HL-60 (cell line): ENCODE measurements around the gene PARP3.
"Not testable (repeated sequence)": the region's sequence is repeated elsewhere in the genome, so short reads cannot be mapped to it uniquely, and the experiment has no call there.

Source experiments
- DNase-seq, 2 experiments: peaks; one replicate each; pipeline ENCODE4 v3.0.0-alpha.2; 2010 to 2020; ENCODE audit warnings: low read depth in 1 of 2, low spot score in 1 of 2
- H3K27ac ChIP-seq: fragments of 250-450 bp; sonication (Bioruptor Pico); replicated peaks from 2 replicates; pipeline ENCODE4 v1.5.1; 2020; ENCODE audit warnings: mild to moderate bottlenecking, moderate library complexity
- H3K27me3 ChIP-seq: fragments of 250-450 bp; sonication (Bioruptor Pico); 2 replicates; pipeline ENCODE4 v1.5.1; 2021; ENCODE audit warnings: mild to moderate bottlenecking, moderate library complexity; ENCODE audit not compliant: insufficient read depth, poor library complexity, severe bottlenecking
- H3K4me3 ChIP-seq: replicated peaks from 2 replicates; pipeline ENCODE4 v1.5.1; 2011; ENCODE audit warnings: mild to moderate bottlenecking, control low read depth, low read length; ENCODE audit not compliant: insufficient read depth
- GABPA ChIP-seq: IDR thresholded peaks from 2 replicates; pipeline ENCODE4 v1.6.1; 2012; ENCODE audit warnings: low read depth
- POLR2AphosphoS5 ChIP-seq: IDR thresholded peaks from 2 replicates; pipeline ENCODE4 v1.6.1; 2012; ENCODE audit warnings: low read depth
- SPI1 ChIP-seq: IDR thresholded peaks from 2 replicates; pipeline ENCODE4 v1.6.1; 2012; ENCODE audit warnings: low read depth, mild to moderate bottlenecking, borderline replicate concordance
- TF ChIP-seq, protein P1 (sequence below): IDR thresholded peaks from one replicate; pipeline ENCODE4 v1.5.1; 2011; ENCODE audit warnings: low read length, control low read depth, inconsistent platforms; ENCODE audit not compliant: insufficient read depth
- TF ChIP-seq, protein P2 (sequence below): IDR thresholded peaks from 2 replicates; pipeline ENCODE4 v1.6.1; 2012; ENCODE audit warnings: low read depth; ENCODE audit not compliant: insufficient replicate concordance

The PARP3 gene

DNA sequence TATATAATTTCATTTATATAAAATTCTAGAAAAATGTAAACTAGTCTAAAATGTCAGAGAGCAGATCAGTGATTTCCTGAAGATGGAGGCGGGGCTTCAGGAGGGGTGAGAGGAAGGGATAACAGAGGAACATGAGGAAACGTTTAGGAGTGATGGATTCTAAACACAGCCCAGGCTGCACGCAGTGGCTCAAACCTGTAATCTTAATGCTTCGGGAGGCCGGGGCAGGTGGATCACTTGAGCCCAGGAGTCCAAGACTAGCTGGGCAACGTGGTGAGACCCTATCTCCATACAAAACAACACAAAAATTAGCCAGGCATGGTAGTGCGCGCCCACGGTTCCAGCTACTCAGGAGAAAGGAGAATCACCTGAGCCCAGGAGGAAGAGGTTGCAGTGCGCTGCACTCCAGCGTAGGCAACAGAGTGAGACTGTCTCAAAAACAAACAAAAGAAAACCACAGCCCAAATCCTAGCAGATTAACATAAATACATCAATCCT lies 21.0 kb upstream of the PARP3 start:
- TF ChIP-seq GABPA, result no peak
- TF ChIP-seq, protein P1, sequence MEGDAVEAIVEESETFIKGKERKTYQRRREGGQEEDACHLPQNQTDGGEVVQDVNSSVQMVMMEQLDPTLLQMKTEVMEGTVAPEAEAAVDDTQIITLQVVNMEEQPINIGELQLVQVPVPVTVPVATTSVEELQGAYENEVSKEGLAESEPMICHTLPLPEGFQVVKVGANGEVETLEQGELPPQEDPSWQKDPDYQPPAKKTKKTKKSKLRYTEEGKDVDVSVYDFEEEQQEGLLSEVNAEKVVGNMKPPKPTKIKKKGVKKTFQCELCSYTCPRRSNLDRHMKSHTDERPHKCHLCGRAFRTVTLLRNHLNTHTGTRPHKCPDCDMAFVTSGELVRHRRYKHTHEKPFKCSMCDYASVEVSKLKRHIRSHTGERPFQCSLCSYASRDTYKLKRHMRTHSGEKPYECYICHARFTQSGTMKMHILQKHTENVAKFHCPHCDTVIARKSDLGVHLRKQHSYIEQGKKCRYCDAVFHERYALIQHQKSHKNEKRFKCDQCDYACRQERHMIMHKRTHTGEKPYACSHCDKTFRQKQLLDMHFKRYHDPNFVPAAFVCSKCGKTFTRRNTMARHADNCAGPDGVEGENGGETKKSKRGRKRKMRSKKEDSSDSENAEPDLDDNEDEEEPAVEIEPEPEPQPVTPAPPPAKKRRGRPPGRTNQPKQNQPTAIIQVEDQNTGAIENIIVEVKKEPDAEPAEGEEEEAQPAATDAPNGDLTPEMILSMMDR, result no peak
- TF ChIP-seq POLR2AphosphoS5, result no peak
- TF ChIP-seq, protein P2, sequence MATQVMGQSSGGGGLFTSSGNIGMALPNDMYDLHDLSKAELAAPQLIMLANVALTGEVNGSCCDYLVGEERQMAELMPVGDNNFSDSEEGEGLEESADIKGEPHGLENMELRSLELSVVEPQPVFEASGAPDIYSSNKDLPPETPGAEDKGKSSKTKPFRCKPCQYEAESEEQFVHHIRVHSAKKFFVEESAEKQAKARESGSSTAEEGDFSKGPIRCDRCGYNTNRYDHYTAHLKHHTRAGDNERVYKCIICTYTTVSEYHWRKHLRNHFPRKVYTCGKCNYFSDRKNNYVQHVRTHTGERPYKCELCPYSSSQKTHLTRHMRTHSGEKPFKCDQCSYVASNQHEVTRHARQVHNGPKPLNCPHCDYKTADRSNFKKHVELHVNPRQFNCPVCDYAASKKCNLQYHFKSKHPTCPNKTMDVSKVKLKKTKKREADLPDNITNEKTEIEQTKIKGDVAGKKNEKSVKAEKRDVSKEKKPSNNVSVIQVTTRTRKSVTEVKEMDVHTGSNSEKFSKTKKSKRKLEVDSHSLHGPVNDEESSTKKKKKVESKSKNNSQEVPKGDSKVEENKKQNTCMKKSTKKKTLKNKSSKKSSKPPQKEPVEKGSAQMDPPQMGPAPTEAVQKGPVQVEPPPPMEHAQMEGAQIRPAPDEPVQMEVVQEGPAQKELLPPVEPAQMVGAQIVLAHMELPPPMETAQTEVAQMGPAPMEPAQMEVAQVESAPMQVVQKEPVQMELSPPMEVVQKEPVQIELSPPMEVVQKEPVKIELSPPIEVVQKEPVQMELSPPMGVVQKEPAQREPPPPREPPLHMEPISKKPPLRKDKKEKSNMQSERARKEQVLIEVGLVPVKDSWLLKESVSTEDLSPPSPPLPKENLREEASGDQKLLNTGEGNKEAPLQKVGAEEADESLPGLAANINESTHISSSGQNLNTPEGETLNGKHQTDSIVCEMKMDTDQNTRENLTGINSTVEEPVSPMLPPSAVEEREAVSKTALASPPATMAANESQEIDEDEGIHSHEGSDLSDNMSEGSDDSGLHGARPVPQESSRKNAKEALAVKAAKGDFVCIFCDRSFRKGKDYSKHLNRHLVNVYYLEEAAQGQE, result no peak
- no peak for TF ChIP-seq SPI1
- no peaks in the 10 kb centered on the region for H3K27me3 ChIP-seq
- no peak overlapping the region for H3K4me3 ChIP-seq
- no peak overlapping the region for H3K27ac ChIP-seq
- no peak for DNase-seq

DNA sequence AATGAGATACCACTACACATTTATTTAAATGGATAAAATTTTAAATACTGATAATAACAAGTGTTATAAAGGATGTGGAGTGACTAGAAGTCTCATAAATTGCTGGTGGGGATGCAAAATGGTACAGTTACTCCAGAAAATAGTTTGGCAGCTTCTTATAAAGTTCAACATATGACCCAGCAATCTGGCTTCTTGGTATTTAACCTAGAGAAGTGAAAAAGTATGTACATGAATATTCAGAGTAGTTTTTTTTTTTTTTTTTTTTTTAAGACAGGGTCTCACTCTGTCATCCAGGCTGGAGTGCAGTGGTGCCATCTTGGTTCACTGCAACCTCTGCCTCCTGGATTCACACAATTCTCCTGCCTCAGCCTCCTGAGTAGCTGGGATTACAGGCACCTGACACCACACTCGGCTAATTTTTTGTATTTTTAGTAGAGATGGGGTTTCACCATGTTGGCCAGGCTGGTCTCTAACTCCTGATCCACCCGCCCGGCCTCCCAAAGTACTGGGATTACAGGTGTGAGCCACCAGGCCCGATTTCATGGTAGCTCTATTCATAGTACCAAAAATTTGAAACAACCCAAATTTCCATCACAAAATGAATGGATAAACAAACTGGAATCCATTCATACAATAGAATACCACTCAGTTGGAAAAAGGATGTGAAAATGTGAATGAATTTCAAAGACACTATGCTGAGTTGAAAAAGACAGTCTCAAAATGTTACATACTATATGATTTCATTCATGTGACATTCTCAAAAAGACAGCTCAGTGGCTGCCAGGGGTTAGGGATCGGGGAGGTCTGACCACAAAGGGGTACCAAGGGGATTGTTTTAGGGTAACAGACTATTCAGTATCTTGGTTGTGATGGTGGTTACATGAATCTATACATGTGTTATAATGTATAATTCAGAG lies 14.8 kb upstream of the PARP3 start:
- no peak for TF ChIP-seq POLR2AphosphoS5
- TF ChIP-seq, protein P1, result no peak
- TF ChIP-seq, protein P2, result no peak
- TF ChIP-seq GABPA, result no peak
- TF ChIP-seq SPI1, result no peak
- no peak for DNase-seq
- H3K27ac ChIP-seq, result no peak overlapping the region
- H3K4me3 ChIP-seq, result no peak overlapping the region
- H3K27me3 ChIP-seq, result no peaks in the 10 kb centered on the region

DNA sequence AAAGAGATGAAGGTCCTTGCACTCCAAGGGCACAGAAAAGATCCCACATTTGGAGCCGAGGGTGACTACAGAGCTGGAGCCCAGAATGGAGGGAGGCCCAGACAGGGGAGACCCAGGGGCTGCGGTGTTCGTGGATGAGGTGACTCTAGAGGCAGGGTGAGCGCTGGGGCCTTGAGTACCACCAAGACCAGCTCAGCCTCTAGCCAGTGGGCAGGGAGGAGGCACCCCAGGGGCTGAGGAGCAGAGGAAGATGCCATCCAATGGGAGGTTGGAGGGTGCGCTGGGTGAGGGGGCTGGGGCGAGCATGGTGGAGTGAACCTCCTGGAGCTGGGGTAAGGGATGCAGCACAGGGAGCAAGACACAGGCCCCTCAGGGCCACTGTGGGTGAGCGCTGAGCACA lies 13.7 kb upstream of the PARP3 start:
- H3K27ac ChIP-seq, result no peak overlapping the region
- DNase-seq, result no peak
- H3K4me3 ChIP-seq, result no peak overlapping the region
- TF ChIP-seq, protein P2, result no peak
- TF ChIP-seq SPI1 (no peak), POLR2AphosphoS5 (no peak), GABPA (no peak)
- TF ChIP-seq, protein P1, result no peak
- no peaks in the 10 kb centered on the region for H3K27me3 ChIP-seq

DNA sequence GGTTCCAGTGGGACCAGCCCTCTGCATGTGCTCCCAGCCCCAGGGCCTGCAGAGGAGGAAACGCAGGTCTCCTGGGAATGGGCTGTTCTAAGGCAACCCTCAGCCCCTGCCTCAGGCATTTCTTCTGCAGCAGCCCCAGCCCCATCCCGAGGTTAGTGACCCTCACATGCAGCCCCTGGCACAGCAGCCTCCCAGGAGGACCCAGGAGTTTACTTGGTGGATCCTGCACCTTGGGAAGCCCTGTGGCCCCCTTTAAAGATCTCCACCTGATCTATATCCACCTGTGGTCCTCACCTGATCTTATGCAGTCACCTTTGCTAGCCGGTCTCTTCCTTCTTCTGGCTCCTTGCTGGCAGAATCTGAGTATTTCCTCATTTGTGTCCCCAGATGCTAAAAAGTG lies 13.2 kb upstream of the PARP3 start:
- DNase-seq, H3K27me3 ChIP-seq, H3K4me3 ChIP-seq, H3K27ac ChIP-seq: not testable (repeated sequence)
